Islet precursor cell (in vitro differentiated cells): ENCODE measurements around the gene OR4N5.
"Not testable (repeated sequence)": the region's sequence is repeated elsewhere in the genome, so short reads cannot be mapped to it uniquely, and the experiment has no call there.

Experiments
- DNase-seq: peaks from one replicate; pipeline ENCODE4 v3.0.0-alpha.2; 2018

Gene OR4N5

DNA sequence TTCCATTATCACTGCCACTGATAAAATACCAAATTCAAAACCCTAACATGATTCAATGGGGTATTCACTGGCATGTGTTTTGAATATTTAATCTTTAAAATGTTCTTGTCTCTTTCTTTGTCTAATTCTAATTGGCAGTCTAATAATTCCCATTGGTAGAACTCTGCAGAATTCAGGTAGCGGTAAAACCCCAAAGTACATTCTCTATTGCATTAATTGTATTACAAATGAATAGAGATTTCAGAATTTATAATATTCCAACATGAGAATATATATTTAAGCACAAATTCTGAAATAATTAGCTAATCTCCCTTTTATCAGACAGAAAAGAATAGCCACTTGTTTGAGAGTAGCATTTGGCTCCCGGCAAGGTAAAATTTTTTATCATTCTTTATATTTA, at the start of gene OR4N5:
Gene OR4N5 (plus strand): TSS at position 301 of the 400 bp plus-strand sequence. CDS start 4,916 bp downstream, outside the sequence.
- DNase-seq: no peak

DNA sequence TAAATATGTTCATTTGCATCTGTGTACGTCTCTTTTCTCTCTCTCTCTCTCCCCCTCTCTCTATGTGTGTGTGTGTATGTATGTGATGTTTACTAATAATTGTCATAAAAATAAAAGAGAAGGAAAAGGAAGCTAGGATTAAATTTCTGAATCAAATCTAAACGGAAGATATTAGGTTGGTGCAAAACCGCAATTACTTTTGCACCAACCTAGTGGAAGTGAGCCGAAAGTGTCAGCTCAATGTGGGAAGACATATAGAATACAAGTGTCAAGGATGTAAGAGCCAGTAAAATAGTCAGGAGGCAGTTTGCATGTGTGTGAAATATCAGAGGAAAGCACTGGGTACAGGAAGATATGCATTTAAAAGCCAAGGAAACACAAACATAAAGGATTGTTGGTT, 46.6 kb upstream of the OR4N5 start:
- no peak for DNase-seq

- DNase-seq: no peak
These were observed 45.2 kb upstream of the OR4N5 start for GRCh38 chr14:20093442-20093841.

GRCh38 chr14:20098926-20099770, 39.5 kb upstream of the OR4N5 start:
- not testable (repeated sequence) for DNase-seq

DNA sequence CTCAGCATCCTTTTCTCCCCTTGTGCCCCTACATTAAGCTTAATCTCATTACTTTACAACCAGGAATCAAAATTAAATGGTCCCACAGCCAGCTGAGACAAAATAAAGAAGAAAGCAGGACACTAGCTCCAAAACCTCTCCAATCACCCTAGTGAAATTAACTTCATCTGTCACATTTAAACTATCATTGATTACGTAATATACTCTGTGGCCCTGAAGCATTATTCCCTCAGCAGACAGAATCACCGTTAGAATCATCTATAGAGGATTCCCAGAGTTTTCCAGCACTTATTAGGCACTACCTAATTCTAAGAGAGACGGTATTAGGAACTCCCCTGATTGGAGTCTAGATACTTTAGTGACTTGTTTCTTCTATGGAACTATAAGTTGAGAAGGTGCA, 28.2 kb upstream of the OR4N5 start, which contains the start of gene OR4K17:
Gene OR4K17 (plus strand): TSS at position 302 of the 400 bp plus-strand sequence. CDS start 6,761 bp downstream, outside the sequence.
- DNase-seq: no peak

GRCh38 chr14:20112321-20112720, 26.3 kb upstream of the OR4N5 start:
- DNase-seq: no peak

DNA sequence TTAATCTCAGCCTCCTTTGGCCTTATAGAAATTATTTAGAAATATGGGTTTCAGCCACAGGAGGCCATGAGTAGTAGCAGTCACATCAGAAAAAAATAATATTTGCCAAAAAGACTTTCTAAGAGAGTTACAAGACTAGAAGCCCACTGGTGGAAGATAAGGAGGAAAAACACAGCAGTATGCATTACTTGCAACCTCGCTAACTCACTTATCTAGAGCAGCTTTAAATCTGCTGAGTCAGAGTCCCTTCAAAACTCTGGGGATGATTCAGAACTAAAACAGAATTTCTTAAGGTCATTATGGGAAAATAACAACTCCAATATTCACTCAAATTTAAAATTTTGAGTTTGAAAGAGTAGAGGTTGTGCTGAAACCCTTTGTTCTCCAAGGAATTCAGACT, 21.9 kb upstream of the OR4N5 start:
- no peak for DNase-seq

DNA sequence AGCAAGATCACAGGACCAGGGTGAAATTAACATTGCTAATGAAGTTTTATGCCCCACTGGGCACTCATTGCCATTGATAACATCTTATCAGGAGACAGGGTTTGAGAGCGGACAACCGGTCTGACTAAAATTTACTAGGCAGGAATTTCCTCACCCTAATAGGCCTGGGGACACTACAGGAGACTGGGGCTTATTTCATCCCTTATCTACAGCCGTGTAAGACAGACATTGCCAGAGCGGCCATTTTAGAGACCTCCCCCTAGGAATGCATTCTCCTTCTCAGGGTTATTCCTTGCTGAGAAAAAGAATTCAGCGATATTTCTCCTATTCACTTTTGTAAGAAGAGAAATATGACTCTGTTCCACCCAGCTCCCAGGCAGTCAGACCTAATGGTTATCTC, 19.8 kb upstream of the OR4N5 start:
- no peak for DNase-seq

DNA sequence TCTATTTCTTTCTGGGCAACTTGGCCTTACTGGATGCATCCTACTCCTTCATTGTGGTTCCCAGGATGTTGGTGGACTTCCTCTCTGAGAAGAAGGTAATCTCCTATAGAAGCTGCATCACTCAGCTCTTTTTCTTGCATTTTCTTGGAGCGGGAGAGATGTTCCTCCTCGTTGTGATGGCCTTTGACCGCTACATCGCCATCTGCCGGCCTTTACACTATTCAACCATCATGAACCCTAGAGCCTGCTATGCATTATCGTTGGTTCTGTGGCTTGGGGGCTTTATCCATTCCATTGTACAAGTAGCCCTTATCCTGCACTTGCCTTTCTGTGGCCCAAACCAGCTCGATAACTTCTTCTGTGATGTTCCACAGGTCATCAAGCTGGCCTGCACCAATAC, 5.3 kb downstream of the OR4N5 start:
- DNase-seq: no peak

GRCh38 chr14:20144820-20145219, 6.2 kb downstream of the OR4N5 start:
- DNase-seq: no peak

DNA sequence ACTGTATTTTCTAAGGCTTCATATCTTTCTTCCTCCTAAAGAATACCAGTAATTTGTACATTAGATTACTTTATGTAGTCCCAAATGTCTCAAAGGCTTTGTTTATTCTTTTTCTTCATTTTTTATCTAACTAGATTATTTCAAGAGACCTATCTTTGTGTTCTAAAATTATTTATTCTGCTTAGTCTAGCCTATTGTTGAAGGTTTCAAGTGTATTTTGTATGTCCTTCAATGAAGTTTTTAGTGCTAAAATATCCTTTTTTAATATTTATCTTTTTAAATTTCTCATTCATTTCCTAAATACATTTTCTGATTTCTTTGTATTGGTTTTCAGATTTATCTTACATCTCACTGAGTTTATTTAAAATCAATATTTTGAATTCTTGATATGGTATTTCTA, 25.8 kb downstream of the OR4N5 start:
- no peak for DNase-seq

DNA sequence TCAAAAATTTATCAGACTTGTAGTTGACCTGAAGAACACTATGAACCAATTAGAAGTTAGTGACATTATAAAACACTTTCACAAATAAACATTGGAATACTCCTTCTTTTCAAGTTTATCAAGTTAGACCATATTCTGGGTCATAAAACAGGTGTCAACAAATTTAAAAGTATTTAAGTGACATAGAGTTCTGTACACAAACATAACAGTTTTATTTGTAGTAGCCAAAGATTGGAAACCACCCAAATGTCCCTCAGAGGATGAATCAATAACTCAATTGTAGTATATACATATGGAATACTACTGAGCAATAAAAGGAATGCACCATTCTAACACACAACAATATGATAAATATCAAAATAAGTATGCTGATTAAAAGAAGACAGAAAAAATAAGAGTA, 28.5 kb downstream of the OR4N5 start:
- DNase-seq: no peak

GRCh38 chr14:20169852-20170251, 31.2 kb downstream of the OR4N5 start:
- DNase-seq: not testable (repeated sequence)

- DNase-seq: not testable (repeated sequence)
These were observed 35.6 kb downstream of the OR4N5 start for GRCh38 chr14:20174205-20174604.

GRCh38 chr14:20176330-20176729, 37.7 kb downstream of the OR4N5 start:
- no peak for DNase-seq

DNA sequence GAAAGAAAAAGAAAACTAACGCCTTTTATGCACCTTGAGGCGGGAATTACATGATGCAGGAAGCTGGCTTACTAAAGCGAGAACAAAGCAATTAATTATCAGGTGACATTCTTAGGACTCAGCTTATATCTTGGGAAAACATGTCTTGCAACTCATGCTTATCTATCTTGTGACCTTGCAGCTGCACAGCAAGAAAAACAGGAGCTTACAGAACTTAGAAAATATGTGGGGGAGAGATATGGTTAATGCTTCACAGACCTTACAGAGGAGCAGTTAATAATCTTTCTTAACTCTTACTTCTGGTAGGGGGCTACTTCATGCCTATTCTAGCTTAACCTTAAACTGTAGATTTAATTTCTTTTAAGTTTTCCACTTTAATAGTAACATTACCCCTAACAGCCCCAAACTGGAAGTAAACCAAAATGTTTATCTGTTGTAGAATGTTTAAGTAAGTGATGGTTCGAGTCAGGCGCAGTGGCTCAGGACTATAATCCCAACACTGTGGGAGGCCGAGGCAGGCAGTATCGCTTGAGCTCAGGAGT, 38.9 kb downstream of the OR4N5 start:
- DNase-seq: no peak

DNA sequence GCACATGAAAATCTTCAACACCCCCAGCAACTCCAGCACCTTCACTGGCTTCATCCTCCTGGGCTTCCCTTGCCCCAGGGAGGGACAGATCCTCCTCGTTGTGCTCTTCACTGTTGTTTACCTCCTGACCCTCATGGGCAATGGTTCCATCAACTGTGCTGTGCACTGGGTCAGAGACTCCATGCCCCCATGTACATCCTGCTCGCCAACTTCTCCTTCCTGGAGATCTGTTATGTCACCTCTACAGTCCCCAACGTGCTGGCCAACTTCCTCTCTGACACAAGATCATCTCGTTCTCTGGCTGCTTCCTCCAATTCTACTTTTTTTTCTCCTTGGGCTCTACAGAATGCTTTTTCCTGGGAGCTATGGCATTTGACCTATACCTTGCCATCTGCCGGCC, 40.6 kb downstream of the OR4N5 start:
- no peak for DNase-seq

DNA sequence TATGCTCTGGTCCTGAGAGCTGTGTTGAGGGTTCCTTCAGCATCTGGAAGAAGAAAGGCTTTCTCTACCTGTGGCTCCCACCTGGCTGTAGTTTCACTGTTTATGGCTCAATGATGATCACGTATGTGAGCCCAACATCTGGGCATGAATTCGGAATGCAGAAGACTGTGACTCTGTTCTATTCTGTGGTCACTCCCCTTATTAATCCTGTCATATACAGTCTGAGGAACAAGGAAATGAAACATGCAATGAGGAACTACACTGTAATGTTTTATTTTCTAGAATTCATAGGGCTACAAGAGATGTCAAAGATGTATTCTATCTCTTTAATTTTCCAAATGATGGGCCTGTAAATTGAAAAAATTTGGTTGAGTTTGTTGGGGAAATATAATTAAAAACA, 41.3 kb downstream of the OR4N5 start:
- no peak for DNase-seq

- DNase-seq: no peak
These were observed 41.9 kb downstream of the OR4N5 start for GRCh38 chr14:20180486-20180885.

GRCh38 chr14:20184181-20184580, 45.6 kb downstream of the OR4N5 start:
- DNase-seq: no peak

DNA sequence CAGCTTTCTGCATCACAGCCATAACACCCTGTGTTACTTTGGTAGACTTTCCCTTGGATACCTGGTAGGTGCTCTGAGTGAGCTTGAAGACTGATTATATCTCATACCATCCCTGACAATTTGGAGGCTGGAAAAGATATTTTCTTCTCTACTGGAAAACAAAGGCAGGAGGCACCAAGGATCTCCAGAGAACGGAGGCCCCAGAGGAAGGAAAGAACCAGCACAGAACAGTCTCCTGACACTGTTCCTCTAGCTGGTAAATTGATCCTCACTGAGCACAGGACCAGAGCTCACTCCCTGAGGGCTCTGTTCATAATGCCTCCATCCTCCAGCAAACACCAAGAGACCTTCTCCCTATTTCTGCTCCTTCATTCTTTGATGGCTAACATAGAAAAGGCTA, 52.0 kb downstream of the OR4N5 start, which contains the start of gene OR11G2:
Gene OR11G2 (plus strand): TSS at position 301 of the 400 bp plus-strand sequence. CDS start 6,542 bp downstream, outside the sequence.
- no peak for DNase-seq

DNA sequence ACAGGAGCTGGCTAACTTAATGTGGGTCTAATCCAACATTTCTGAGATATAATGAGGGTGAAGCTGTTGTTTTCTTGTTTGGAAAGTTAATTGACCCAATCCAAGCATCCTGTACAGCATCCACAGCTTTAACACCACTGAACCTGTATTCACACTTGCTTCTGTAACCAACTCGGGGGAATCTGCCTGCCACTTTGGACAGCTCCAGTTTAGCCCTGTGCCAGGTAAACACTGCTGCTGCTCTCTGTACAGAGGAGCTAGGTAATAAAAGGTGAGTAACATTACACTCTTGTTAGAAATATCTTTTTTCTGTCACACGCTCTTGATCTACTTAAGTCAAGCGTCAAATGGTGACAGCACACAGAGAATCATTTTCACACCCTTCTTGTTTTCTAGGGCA, 52.8 kb downstream of the OR4N5 start:
- DNase-seq: no peak

DNA sequence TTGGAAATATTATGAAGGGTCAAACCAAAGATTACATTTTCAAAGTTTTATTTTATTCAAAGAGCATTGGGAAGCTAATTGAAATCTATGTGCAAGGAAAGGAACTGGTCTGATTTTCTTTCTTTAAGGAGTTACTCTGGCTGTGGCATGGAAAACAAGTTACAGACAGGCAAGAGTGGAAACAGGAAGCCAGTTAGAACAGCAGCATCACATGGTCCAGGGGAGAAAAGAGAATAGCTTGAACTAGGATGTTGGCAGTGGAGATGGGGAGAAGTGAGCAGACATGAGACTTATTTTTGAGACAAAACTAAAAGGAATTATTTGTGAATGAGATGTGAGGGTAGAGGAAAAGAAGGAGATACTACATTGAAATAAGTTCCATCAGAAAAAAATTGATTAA, 55.5 kb downstream of the OR4N5 start:
- no peak for DNase-seq
